HepG2 (cell line): ENCODE measurements around the gene GNMT. TPM values are rescaled to one million over a fixed set of nuclear protein-coding genes. Genes with fewer than 3 reads are reported as not detected.

Experiments used
- EED ChIP-seq: sonication (generic); formaldehyde crosslinking; IDR thresholded peaks from 2 replicates; pipeline ENCODE4 v1.5.0; 2020; ENCODE audit warnings: mild to moderate bottlenecking, missing genetic modification reagents
- MAF1 ChIP-seq: sonication (generic); formaldehyde crosslinking; IDR thresholded peaks from 2 replicates; pipeline ENCODE4 v1.5.0; 2020; ENCODE audit warnings: missing genetic modification reagents, borderline replicate concordance
- SALL2 ChIP-seq: sonication (generic); formaldehyde crosslinking; IDR thresholded peaks from 2 replicates; pipeline ENCODE4 v1.8.1; 2023; ENCODE audit warnings: mild to moderate bottlenecking, missing genetic modification reagents, inconsistent platforms
- SP140L ChIP-seq: sonication (generic); formaldehyde crosslinking; IDR thresholded peaks from 2 replicates; pipeline ENCODE4 v1.4.0; 2020; ENCODE audit warnings: missing genetic modification reagents, borderline replicate concordance
- TRIM24 ChIP-seq: sonication (generic); formaldehyde crosslinking; IDR thresholded peaks from 2 replicates; pipeline ENCODE4 v1.8.0; 2022; ENCODE audit warnings: mild to moderate bottlenecking, missing genetic modification reagents
- ZC3H4 ChIP-seq: sonication (generic); formaldehyde crosslinking; IDR thresholded peaks from 2 replicates; pipeline ENCODE4 v1.4.0; 2020; ENCODE audit warnings: missing genetic modification reagents, borderline replicate concordance
- ZNF17 ChIP-seq: sonication (generic); formaldehyde crosslinking; IDR thresholded peaks from 2 replicates; pipeline ENCODE4 v1.5.0; 2020; ENCODE audit warnings: mild to moderate bottlenecking, missing genetic modification reagents
- ZNF317 ChIP-seq: sonication (generic); formaldehyde crosslinking; IDR thresholded peaks from 2 replicates; pipeline ENCODE4 v1.5.0; 2020; ENCODE audit warnings: mild to moderate bottlenecking, missing genetic modification reagents
- ZNF749 ChIP-seq: sonication (generic); formaldehyde crosslinking; IDR thresholded peaks from 2 replicates; pipeline ENCODE4 v1.8.0; 2022; ENCODE audit warnings: mild to moderate bottlenecking, missing genetic modification reagents, moderate library complexity, borderline replicate concordance
- polyA plus RNA-seq, 8 experiments: library from polyadenylated mRNA; depleted of rRNA in 3 of 8; stranded (reverse) in 7 of 8; unstranded in 1 of 8; fragments of >200 nt; fragmentation: Illumina TruSeq in 4 of 8; extraction: Trizol in 4 of 8; gene quantifications; 2 replicates each; pipeline versions ENCODE4 v1.2.1 to v1.2.3, GENCODE V29; 2011 to 2016; ENCODE audit warnings: low read depth in 4 of 8, missing spikeins in 1 of 8, mixed read lengths in 1 of 8; ENCODE audit not compliant: insufficient read depth in 1 of 8
- total RNA-seq, 5 experiments: library from RNA; depleted of rRNA; stranded (reverse); fragments of >200 nt; fragmentation: Illumina TruSeq; extraction: Trizol; gene quantifications; 2 replicates each; pipeline ENCODE4 v1.2.3, GENCODE V29; 2016; ENCODE audit warnings: low read depth in 1 of 5
- TF ChIP-seq, protein P1 (sequence below): sonication (generic); formaldehyde crosslinking; IDR thresholded peaks from 2 replicates; pipeline ENCODE4 v1.9.0; 2021; ENCODE audit warnings: missing genetic modification reagents, borderline replicate concordance
- TF ChIP-seq, protein P2 (sequence below): sonication (generic); formaldehyde crosslinking; IDR thresholded peaks from 2 replicates; pipeline ENCODE4 v1.4.0; 2020; ENCODE audit warnings: mild to moderate bottlenecking, missing genetic modification reagents

Gene GNMT
- total and polyA plus RNA-seq, 2 of the 13 experiments (the other 11 are each of a cell fraction or from before 2014, with no cell fraction given), result 2.8 to 7.0 TPM

DNA sequence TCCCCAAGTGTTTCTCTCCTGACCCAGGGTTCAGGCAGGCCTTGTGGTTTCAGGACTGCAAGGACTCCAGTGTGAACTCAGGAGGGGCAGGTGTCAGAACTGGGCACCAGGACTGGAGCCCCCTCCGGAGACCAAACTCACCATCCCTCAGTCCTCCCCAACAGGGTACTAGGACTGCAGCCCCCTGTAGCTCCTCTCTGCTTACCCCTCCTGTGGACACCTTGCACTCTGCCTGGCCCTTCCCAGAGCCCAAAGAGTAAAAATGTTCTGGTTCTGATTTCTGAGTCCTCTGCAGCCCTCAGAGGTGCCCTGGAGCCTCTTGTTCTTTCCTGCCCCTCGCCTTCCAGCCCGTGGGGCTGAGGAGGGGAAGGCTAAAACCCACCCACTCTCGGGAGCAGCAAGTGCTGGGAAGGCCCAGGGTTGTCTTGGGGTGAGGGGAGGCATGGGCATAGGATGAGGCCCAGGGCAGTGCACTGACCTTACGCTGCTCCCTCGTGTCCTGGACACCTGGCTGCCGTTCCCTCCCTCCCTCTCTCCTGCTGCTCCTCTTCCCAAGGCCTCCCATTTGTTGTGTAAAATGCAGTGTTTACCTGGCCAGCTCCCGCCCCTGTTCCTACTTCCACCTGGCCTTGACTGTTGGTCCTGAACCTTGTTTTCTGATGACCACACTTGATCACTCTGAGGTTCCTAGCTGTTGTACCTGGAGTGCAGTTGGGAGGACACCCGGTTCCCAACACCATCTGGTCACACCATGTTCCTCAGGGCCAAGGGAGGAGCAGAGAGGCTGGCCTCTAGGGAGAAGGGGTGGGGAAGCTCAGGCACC is 21.4 kb upstream of the GNMT start (continued):
- no peak for TF ChIP-seq MAF1 (CRISPR knock-in tag)
- no peak for TF ChIP-seq SP140L (CRISPR knock-in tag)
- TF ChIP-seq, protein P1, sequence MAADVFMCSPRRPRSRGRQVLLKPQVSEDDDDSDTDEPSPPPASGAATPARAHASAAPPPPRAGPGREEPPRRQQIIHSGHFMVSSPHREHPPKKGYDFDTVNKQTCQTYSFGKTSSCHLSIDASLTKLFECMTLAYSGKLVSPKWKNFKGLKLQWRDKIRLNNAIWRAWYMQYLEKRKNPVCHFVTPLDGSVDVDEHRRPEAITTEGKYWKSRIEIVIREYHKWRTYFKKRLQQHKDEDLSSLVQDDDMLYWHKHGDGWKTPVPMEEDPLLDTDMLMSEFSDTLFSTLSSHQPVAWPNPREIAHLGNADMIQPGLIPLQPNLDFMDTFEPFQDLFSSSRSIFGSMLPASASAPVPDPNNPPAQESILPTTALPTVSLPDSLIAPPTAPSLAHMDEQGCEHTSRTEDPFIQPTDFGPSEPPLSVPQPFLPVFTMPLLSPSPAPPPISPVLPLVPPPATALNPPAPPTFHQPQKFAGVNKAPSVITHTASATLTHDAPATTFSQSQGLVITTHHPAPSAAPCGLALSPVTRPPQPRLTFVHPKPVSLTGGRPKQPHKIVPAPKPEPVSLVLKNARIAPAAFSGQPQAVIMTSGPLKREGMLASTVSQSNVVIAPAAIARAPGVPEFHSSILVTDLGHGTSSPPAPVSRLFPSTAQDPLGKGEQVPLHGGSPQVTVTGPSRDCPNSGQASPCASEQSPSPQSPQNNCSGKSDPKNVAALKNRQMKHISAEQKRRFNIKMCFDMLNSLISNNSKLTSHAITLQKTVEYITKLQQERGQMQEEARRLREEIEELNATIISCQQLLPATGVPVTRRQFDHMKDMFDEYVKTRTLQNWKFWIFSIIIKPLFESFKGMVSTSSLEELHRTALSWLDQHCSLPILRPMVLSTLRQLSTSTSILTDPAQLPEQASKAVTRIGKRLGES, result no peak
- TF ChIP-seq ZC3H4 (CRISPR knock-in tag), result no peak
- TF ChIP-seq SALL2 (CRISPR knock-in tag), result no peak
- TF ChIP-seq, protein P2, sequence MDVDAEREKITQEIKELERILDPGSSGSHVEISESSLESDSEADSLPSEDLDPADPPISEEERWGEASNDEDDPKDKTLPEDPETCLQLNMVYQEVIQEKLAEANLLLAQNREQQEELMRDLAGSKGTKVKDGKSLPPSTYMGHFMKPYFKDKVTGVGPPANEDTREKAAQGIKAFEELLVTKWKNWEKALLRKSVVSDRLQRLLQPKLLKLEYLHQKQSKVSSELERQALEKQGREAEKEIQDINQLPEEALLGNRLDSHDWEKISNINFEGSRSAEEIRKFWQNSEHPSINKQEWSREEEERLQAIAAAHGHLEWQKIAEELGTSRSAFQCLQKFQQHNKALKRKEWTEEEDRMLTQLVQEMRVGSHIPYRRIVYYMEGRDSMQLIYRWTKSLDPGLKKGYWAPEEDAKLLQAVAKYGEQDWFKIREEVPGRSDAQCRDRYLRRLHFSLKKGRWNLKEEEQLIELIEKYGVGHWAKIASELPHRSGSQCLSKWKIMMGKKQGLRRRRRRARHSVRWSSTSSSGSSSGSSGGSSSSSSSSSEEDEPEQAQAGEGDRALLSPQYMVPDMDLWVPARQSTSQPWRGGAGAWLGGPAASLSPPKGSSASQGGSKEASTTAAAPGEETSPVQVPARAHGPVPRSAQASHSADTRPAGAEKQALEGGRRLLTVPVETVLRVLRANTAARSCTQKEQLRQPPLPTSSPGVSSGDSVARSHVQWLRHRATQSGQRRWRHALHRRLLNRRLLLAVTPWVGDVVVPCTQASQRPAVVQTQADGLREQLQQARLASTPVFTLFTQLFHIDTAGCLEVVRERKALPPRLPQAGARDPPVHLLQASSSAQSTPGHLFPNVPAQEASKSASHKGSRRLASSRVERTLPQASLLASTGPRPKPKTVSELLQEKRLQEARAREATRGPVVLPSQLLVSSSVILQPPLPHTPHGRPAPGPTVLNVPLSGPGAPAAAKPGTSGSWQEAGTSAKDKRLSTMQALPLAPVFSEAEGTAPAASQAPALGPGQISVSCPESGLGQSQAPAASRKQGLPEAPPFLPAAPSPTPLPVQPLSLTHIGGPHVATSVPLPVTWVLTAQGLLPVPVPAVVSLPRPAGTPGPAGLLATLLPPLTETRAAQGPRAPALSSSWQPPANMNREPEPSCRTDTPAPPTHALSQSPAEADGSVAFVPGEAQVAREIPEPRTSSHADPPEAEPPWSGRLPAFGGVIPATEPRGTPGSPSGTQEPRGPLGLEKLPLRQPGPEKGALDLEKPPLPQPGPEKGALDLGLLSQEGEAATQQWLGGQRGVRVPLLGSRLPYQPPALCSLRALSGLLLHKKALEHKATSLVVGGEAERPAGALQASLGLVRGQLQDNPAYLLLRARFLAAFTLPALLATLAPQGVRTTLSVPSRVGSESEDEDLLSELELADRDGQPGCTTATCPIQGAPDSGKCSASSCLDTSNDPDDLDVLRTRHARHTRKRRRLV (CRISPR knock-in tag), result no peak
- peak; percentile 63; the same call in 1 of the 2 replicates for TF ChIP-seq ZNF749 (CRISPR knock-in tag)
- TF ChIP-seq EED (CRISPR knock-in tag), result no peak
- no peak for TF ChIP-seq ZNF17
- no peak; the same call in 1 of the 2 replicates for TF ChIP-seq TRIM24
- TF ChIP-seq ZNF317 (CRISPR knock-in tag), result 0 out of 2 replicates have a peak, but pooled peaks have one; percentile 14
